Gastrocnemius medialis (tissue), 4 donors: Measurements from ENCODE around the gene NAV3.

ENCODE experiments used
- CTCF ChIP-seq, 5 experiments: fragments of 450-650 bp in 3 of 5; fragments of 200-600 bp in 2 of 5; sonication (generic) in 2 of 5; IDR thresholded peaks in 4 of 5; conservative IDR thresholded peaks in 1 of 5; 1 replicate in 4 of 5; 2 replicates in 1 of 5; pipeline ENCODE4 v1.5.1; 2016 to 2019; ENCODE audit warnings: antibody characterized with exemption in 5 of 5, mild to moderate bottlenecking in 3 of 5, moderate library complexity in 3 of 5
- POLR2A ChIP-seq, 2 donors: fragments of 450-650 bp; IDR thresholded peaks; one replicate each; pipeline ENCODE4 v1.6.1; 2017; ENCODE audit warnings: antibody characterized with exemption in 2 of 2, mild to moderate bottlenecking in 2 of 2, moderate library complexity in 2 of 2

DNA sequence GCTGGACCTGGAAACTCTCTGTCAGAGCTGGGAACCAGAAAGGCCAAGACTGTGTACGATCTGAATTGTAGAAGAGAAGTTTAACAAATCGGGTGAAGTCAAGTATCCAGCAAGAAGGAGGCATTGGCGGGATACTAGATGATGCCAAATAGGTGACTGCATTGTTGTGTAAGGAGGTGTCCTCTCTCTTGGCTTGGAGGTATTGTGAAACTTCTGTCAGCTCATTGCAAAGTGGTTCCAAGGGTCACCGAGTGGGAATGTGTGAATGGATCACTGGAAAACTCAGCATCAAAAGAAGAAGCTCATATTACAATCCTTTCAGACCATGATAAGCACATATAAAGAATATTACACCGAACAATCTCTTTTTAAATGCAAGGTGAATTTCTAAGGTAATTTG lies 11.7 kb downstream of the NAV3 start:
- TF ChIP-seq CTCF (IDR thresholded peaks at IDR 0.05 in 4 of 5, conservative IDR thresholded peaks at IDR 0.05 in 1 of 5) (no peak), POLR2A (IDR thresholded peaks at IDR 0.05) (no peak)
